Stimulated activated naive CD8-positive, alpha-beta T cell treated with anti-CD3 and anti-CD28 coated beads, Interleukin-15, Interleukin-2, amounts not matched to agents 100 ng/mL and 50 ng/mL, for 24 hours (primary cell): ENCODE results near the gene DHRS13.
A peak's percentile ranks its signal among the peaks of the same experiment; 100 is the strongest.

Experiments used
- H3K27ac Mint-ChIP-seq: one replicate; pipeline ENCODE4 v1.8.0; 2021; ENCODE audit warnings: mild to moderate bottlenecking, mixed read lengths
- H3K27me3 Mint-ChIP-seq: one replicate; pipeline ENCODE4 v1.8.0; 2021; ENCODE audit warnings: mixed read lengths
- H3K36me3 Mint-ChIP-seq: one replicate; pipeline ENCODE4 v1.8.0; 2021; ENCODE audit warnings: low read depth, mixed read lengths
- H3K4me1 Mint-ChIP-seq: one replicate; pipeline ENCODE4 v1.8.0; 2021; ENCODE audit warnings: low read depth, mixed read lengths
- H3K4me3 Mint-ChIP-seq: one replicate; pipeline ENCODE4 v1.8.0; 2021; ENCODE audit warnings: mild to moderate bottlenecking, mixed read lengths
- H3K9me3 Mint-ChIP-seq: one replicate; pipeline ENCODE4 v1.8.0; 2021; ENCODE audit warnings: mixed read lengths

Gene DHRS13

GRCh38 chr17:28873839-28874238 is 29.0 kb downstream of the DHRS13 start:
- Mint-ChIP-seq H3K4me1 (peaks cover 48% of the 10 kb centered on the region), H3K27me3 (no peaks in the 10 kb centered on the region), H3K9me3 (no peaks in the 10 kb centered on the region), H3K36me3 (peaks cover 8% of the 10 kb centered on the region), H3K4me3 (no peak overlapping the region), H3K27ac (no peak overlapping the region)

GRCh38 chr17:28871056-28871579 is 31.8 kb downstream of the DHRS13 start:
- no peaks in the 10 kb centered on the region for H3K27me3 Mint-ChIP-seq
- peaks cover 24% of the 10 kb centered on the region for H3K4me1 Mint-ChIP-seq
- no peaks in the 10 kb centered on the region for H3K9me3 Mint-ChIP-seq
- no peak overlapping the region for H3K4me3 Mint-ChIP-seq
- peak overlapping the region; percentile 82 for H3K27ac Mint-ChIP-seq
- H3K36me3 Mint-ChIP-seq = no peaks in the 10 kb centered on the region

- H3K4me1 Mint-ChIP-seq = peaks cover 20% of the 10 kb centered on the region
- H3K27me3 Mint-ChIP-seq = no peaks in the 10 kb centered on the region
- no peaks in the 10 kb centered on the region for H3K9me3 Mint-ChIP-seq
- H3K27ac Mint-ChIP-seq = no peak overlapping the region
- H3K36me3 Mint-ChIP-seq = no peaks in the 10 kb centered on the region
- no peak overlapping the region for H3K4me3 Mint-ChIP-seq
These were observed 35.6 kb downstream of the DHRS13 start for GRCh38 chr17:28867276-28867675.

- no peaks in the 10 kb centered on the region for H3K9me3 Mint-ChIP-seq
- peaks cover 6% of the 10 kb centered on the region for H3K36me3 Mint-ChIP-seq
- H3K4me3 Mint-ChIP-seq = no peak overlapping the region
- peaks cover 12% of the 10 kb centered on the region for H3K4me1 Mint-ChIP-seq
- no peak overlapping the region for H3K27ac Mint-ChIP-seq
- no peaks in the 10 kb centered on the region for H3K27me3 Mint-ChIP-seq
These were observed 36.7 kb downstream of the DHRS13 start for GRCh38 chr17:28865946-28866752.

GRCh38 chr17:28864991-28865849 is 37.7 kb downstream of the DHRS13 start:
- H3K4me1 Mint-ChIP-seq = peaks cover 8% of the 10 kb centered on the region
- H3K27me3 Mint-ChIP-seq = no peaks in the 10 kb centered on the region
- no peaks in the 10 kb centered on the region for H3K9me3 Mint-ChIP-seq
- H3K4me3 Mint-ChIP-seq = no peak overlapping the region
- H3K27ac Mint-ChIP-seq = no peak overlapping the region
- H3K36me3 Mint-ChIP-seq = peaks cover 10% of the 10 kb centered on the region

GRCh38 chr17:28863953-28864352 is 38.9 kb downstream of the DHRS13 start:
- H3K9me3 Mint-ChIP-seq = no peaks in the 10 kb centered on the region
- H3K27me3 Mint-ChIP-seq = no peaks in the 10 kb centered on the region
- H3K4me3 Mint-ChIP-seq = no peak overlapping the region
- H3K36me3 Mint-ChIP-seq = peaks cover 15% of the 10 kb centered on the region
- H3K27ac Mint-ChIP-seq = no peak overlapping the region
- H3K4me1 Mint-ChIP-seq = peaks cover 8% of the 10 kb centered on the region

- Mint-ChIP-seq H3K4me3 (no peak overlapping the region), H3K4me1 (peaks cover 18% of the 10 kb centered on the region), H3K27me3 (no peaks in the 10 kb centered on the region), H3K36me3 (peaks cover 29% of the 10 kb centered on the region), H3K27ac (no peak overlapping the region), H3K9me3 (no peaks in the 10 kb centered on the region)
These were observed 40.3 kb downstream of the DHRS13 start for GRCh38 chr17:28862561-28862960.

GRCh38 chr17:28861393-28862203 is 41.3 kb downstream of the DHRS13 start:
- no peak overlapping the region for H3K4me3 Mint-ChIP-seq
- H3K36me3 Mint-ChIP-seq = peaks cover 29% of the 10 kb centered on the region
- peaks cover 26% of the 10 kb centered on the region for H3K4me1 Mint-ChIP-seq

GRCh38 chr17:28860363-28860808 is 42.5 kb downstream of the DHRS13 start:
- Mint-ChIP-seq H3K4me3 (no peak overlapping the region), H3K9me3 (no peaks in the 10 kb centered on the region), H3K27me3 (no peaks in the 10 kb centered on the region), H3K27ac (no peak overlapping the region), H3K4me1 (peaks cover 28% of the 10 kb centered on the region), H3K36me3 (peaks cover 33% of the 10 kb centered on the region)

More at GRCh38 chr17:28861393-28862203, 41.3 kb downstream of the DHRS13 start:
- no peaks in the 10 kb centered on the region for H3K27me3 Mint-ChIP-seq
- H3K27ac Mint-ChIP-seq = no peak overlapping the region
- H3K9me3 Mint-ChIP-seq = no peaks in the 10 kb centered on the region

- Mint-ChIP-seq H3K4me1 (peaks cover 28% of the 10 kb centered on the region), H3K27ac (peak overlapping the region; percentile 86), H3K9me3 (no peaks in the 10 kb centered on the region), H3K4me3 (no peak overlapping the region), H3K36me3 (peaks cover 33% of the 10 kb centered on the region), H3K27me3 (no peaks in the 10 kb centered on the region)
These were observed 44.0 kb downstream of the DHRS13 start for GRCh38 chr17:28858801-28859355.

GRCh38 chr17:28857905-28858800 is 44.7 kb downstream of the DHRS13 start:
- peak overlapping the region; percentile 21 for H3K4me3 Mint-ChIP-seq
- H3K9me3 Mint-ChIP-seq = no peaks in the 10 kb centered on the region
- no peaks in the 10 kb centered on the region for H3K27me3 Mint-ChIP-seq
- peaks cover 31% of the 10 kb centered on the region for H3K4me1 Mint-ChIP-seq
- peak overlapping the region; percentile 86 for H3K27ac Mint-ChIP-seq
- H3K36me3 Mint-ChIP-seq = peaks cover 33% of the 10 kb centered on the region

GRCh38 chr17:28856028-28856574 is 46.8 kb downstream of the DHRS13 start:
- Mint-ChIP-seq H3K4me1 (peaks cover 31% of the 10 kb centered on the region), H3K9me3 (no peaks in the 10 kb centered on the region), H3K4me3 (peak overlapping the region; percentile 88), H3K27me3 (no peaks in the 10 kb centered on the region), H3K27ac (peak overlapping the region; percentile 94), H3K36me3 (peaks cover 26% of the 10 kb centered on the region)

GRCh38 chr17:28855336-28855679 is 47.6 kb downstream of the DHRS13 start:
- Mint-ChIP-seq H3K27ac (peak overlapping the region; percentile 94), H3K36me3 (peaks cover 23% of the 10 kb centered on the region), H3K4me3 (peak overlapping the region; percentile 88), H3K27me3 (no peaks in the 10 kb centered on the region), H3K4me1 (peaks cover 31% of the 10 kb centered on the region), H3K9me3 (no peaks in the 10 kb centered on the region)
